A673 (cell line): ENCODE results near the gene CYP1B1. TPM values are rescaled to one million over a fixed set of nuclear protein-coding genes. Genes with fewer than 3 reads are reported as not detected.
A peak's percentile ranks its signal among the peaks of the same experiment; 100 is the strongest.

ENCODE experiments used
- BruUV-seq: library from RNA; stranded (reverse); fragments of 400-500 nt; replicated peaks from 2 replicates; lab custom pipeline; 2021; lab: Mats Ljungman, UMichigan
- CTCF ChIA-PET: fragments of 300-600 bp; sonication (Branson Sonifier 250); formaldehyde crosslinking; loops from one replicate; lab custom pipeline; 2022; ENCODE audit warnings: antibody characterized with exemption; lab: Charles Lee
- POLR2A ChIA-PET: fragments of 300-600 bp; sonication (Branson Sonifier 250); formaldehyde crosslinking; loops from one replicate; lab custom pipeline; 2022; ENCODE audit warnings: antibody characterized with exemption; ENCODE audit not compliant: low non-redundant PET; lab: Charles Lee
- DNase-seq: peaks from one replicate; pipeline ENCODE4 v3.0.0-alpha.2; 2015; ENCODE audit warnings: low spot score
- H3K27ac ChIP-seq: fragments of 200-600 bp; sonication (generic); 2 replicates; pipeline ENCODE4 v1.5.1; 2016; ENCODE audit warnings: mixed run types, low read depth, mild to moderate bottlenecking, mixed read lengths, antibody characterized with exemption, low read length; ENCODE audit not compliant: poor library complexity, severe bottlenecking
- H3K27me3 ChIP-seq: fragments of 200-600 bp; sonication (generic); replicated peaks from 2 replicates; pipeline ENCODE4 v1.6.1; 2017; ENCODE audit warnings: mixed run types, low read depth, mild to moderate bottlenecking, mixed read lengths, antibody characterized with exemption, low read length; ENCODE audit not compliant: insufficient read depth, poor library complexity
- H3K36me3 ChIP-seq: fragments of 200-600 bp; sonication (generic); 2 replicates; pipeline ENCODE4 v1.6.1; 2016; ENCODE audit warnings: mixed run types, mild to moderate bottlenecking, mixed read lengths, antibody characterized with exemption, low read length; ENCODE audit not compliant: insufficient read depth, poor library complexity, severe bottlenecking
- H3K4me1 ChIP-seq: fragments of 200-600 bp; sonication (generic); 2 replicates; pipeline ENCODE4 v1.6.1; 2017; ENCODE audit warnings: mixed run types, mild to moderate bottlenecking, mixed read lengths, antibody characterized with exemption, low read length; ENCODE audit not compliant: insufficient read depth, poor library complexity, severe bottlenecking
- H3K4me3 ChIP-seq: fragments of 200-600 bp; sonication (generic); 2 replicates; pipeline ENCODE4 v1.5.1; 2016; ENCODE audit warnings: low read depth, mixed run types, mild to moderate bottlenecking, mixed read lengths, low read length; ENCODE audit not compliant: poor library complexity, severe bottlenecking
- H3K9me3 ChIP-seq: fragments of 200-600 bp; sonication (generic); 2 replicates; pipeline ENCODE4 v1.6.1; 2016; ENCODE audit warnings: mixed run types, low read depth, mild to moderate bottlenecking, mixed read lengths, antibody characterized with exemption, low read length; ENCODE audit not compliant: poor library complexity, severe bottlenecking
- CTCF ChIP-seq: fragments of 300-800, 200-600 bp; sonication (generic); conservative IDR thresholded peaks from 2 replicates; pipeline ENCODE4 v1.5.1; 2017; ENCODE audit warnings: low read depth, mild to moderate bottlenecking, antibody characterized with exemption, low read length, moderate library complexity, mixed read lengths
- EZH2 ChIP-seq: fragments of 200-600 bp; sonication (generic); IDR thresholded peaks from 2 replicates; pipeline ENCODE4 v1.6.1; 2017; ENCODE audit warnings: borderline replicate concordance, low read depth, mild to moderate bottlenecking, mixed read lengths, antibody characterized with exemption, low read length; ENCODE audit not compliant: poor library complexity, severe bottlenecking
- intact Hi-C: fragments of 100-400 bp; cut with micrococcal nuclease; formaldehyde crosslinking; loops from one replicate; pipeline ENCODE4 v1.10.0; 2022; ENCODE audit not compliant: unreplicated experiment
- total RNA-seq: library from RNA; stranded (reverse); gene quantifications from 2 replicates; pipeline ENCODE4 v1.2.3, GENCODE V29; 2021

CYP1B1 gene
- total RNA-seq, 1 experiment from 2014 or later: 0.92 TPM

GRCh38 chr2:38120264-38120592 lies 44.3 kb upstream of the CYP1B1 start:
- BruUV-seq: no TSS peak
- TF ChIP-seq EZH2 (no peak), CTCF (no peak)
- ChIA-PET POLR2A (no interaction called here), CTCF (no interaction called here)
- no peaks in the 10 kb centered on the region for H3K9me3 ChIP-seq
- H3K27me3 ChIP-seq: no peaks in the 10 kb centered on the region
- no peak overlapping the region for H3K27ac ChIP-seq
- no peaks in the 10 kb centered on the region for H3K36me3 ChIP-seq
- no peaks in the 10 kb centered on the region for H3K4me1 ChIP-seq
- intact Hi-C loops: no loop called here
- no peak overlapping the region for H3K4me3 ChIP-seq
- no peak for DNase-seq

- no TSS peak for BruUV-seq
- Histone ChIP-seq H3K27ac (no peak overlapping the region), H3K36me3 (no peaks in the 10 kb centered on the region), H3K27me3 (no peaks in the 10 kb centered on the region), H3K4me1 (peaks cover 19% of the 10 kb centered on the region), H3K9me3 (no peaks in the 10 kb centered on the region), H3K4me3 (no peak overlapping the region)
- intact Hi-C loops: loop anchor here (5.0 kb wide), 1 partner anchor 156 kb away; no protein-coding TSS in a partner anchor
- CTCF ChIA-PET: interaction anchor here (0.7 to 1.6 kb wide), 2 partner anchors 34 to 40 kb away, joined by 3 to 9 read pairs; no protein-coding TSS in a partner anchor
- TF ChIP-seq CTCF: no peak
- TF ChIP-seq EZH2: no peak
- POLR2A ChIA-PET: no interaction called here
- DNase-seq: no peak
Observed at GRCh38 chr2:38116762-38117161, 40.8 kb upstream of the CYP1B1 start.

GRCh38 chr2:38115216-38116032 lies 39.5 kb upstream of the CYP1B1 start:
- no peaks in the 10 kb centered on the region for H3K36me3 ChIP-seq
- no peak overlapping the region for H3K4me3 ChIP-seq
- ChIA-PET CTCF (interaction anchor here (0.9 to 1.6 kb wide), 6 partner anchors 8 to 221 kb away, joined by 3 to 16 read pairs (median 6); no protein-coding TSS in a partner anchor), POLR2A (no interaction called here)
- BruUV-seq: no TSS peak
- intact Hi-C loops: loop anchor here (2.0 to 5.0 kb wide), 2 partner anchors 133 to 157 kb away; no protein-coding TSS in a partner anchor
- no peak overlapping the region for H3K27ac ChIP-seq
- TF ChIP-seq CTCF: peak; percentile 97
- no peak for TF ChIP-seq EZH2
- H3K27me3 ChIP-seq: no peaks in the 10 kb centered on the region
- H3K4me1 ChIP-seq: peaks cover 19% of the 10 kb centered on the region
- no peaks in the 10 kb centered on the region for H3K9me3 ChIP-seq
- DNase-seq: peak; percentile 85
